Cerebellar cortex (tissue), 1 donor: Measurements from ENCODE around the gene CEACAM18.
"Not testable (repeated sequence)": the region's sequence is repeated elsewhere in the genome, so short reads cannot be mapped to it uniquely, and the experiment has no call there.

Experiments
- DNase-seq: peaks from one replicate; pipeline ENCODE4 v3.0.0-alpha.2; 2015; ENCODE audit warnings: low spot score

CEACAM18 gene

GRCh38 chr19:51461723-51462161 lies 16.6 kb upstream of the CEACAM18 start:
- no peak for DNase-seq

GRCh38 chr19:51462276-51462675 lies 16.1 kb upstream of the CEACAM18 start:
- no peak for DNase-seq

GRCh38 chr19:51462681-51463080 lies 15.7 kb upstream of the CEACAM18 start:
- no peak for DNase-seq

GRCh38 chr19:51463976-51464581 lies 14.3 kb upstream of the CEACAM18 start:
- DNase-seq, result not testable (repeated sequence)

GRCh38 chr19:51466723-51467122 lies 11.6 kb upstream of the CEACAM18 start:
- DNase-seq, result no peak

- no peak for DNase-seq
Observed at GRCh38 chr19:51467864-51468544, 10.3 kb upstream of the CEACAM18 start.

GRCh38 chr19:51468545-51468920 lies 9.8 kb upstream of the CEACAM18 start:
- no peak for DNase-seq

- DNase-seq, result no peak
Observed at GRCh38 chr19:51469162-51469561, 9.2 kb upstream of the CEACAM18 start.

GRCh38 chr19:51469629-51470028 lies 8.7 kb upstream of the CEACAM18 start:
- no peak for DNase-seq

- no peak for DNase-seq
Observed at GRCh38 chr19:51470966-51471365, 7.4 kb upstream of the CEACAM18 start.

GRCh38 chr19:51471527-51471926 lies 6.8 kb upstream of the CEACAM18 start:
- no peak for DNase-seq

- DNase-seq, result no peak
Observed at GRCh38 chr19:51472607-51473006, 5.7 kb upstream of the CEACAM18 start.

GRCh38 chr19:51473009-51473707 lies 5.2 kb upstream of the CEACAM18 start:
- peak; percentile 40 for DNase-seq

GRCh38 chr19:51476164-51476563 lies 2.2 kb upstream of the CEACAM18 start:
- no peak for DNase-seq

GRCh38 chr19:51477344-51477743 lies 995 bp upstream of the CEACAM18 start:
- DNase-seq, result no peak

GRCh38 chr19:51479531-51480331 lies 1.4 kb downstream of the CEACAM18 start:
- no peak for DNase-seq

GRCh38 chr19:51480590-51480989 lies 2.3 kb downstream of the CEACAM18 start:
- no peak for DNase-seq

- no peak for DNase-seq
Observed at GRCh38 chr19:51485960-51486660, 7.8 kb downstream of the CEACAM18 start.

- DNase-seq, result no peak
Observed at GRCh38 chr19:51488491-51488890, 10.2 kb downstream of the CEACAM18 start.

- no peak for DNase-seq
Observed at GRCh38 chr19:51489113-51489512, 10.8 kb downstream of the CEACAM18 start.

- DNase-seq, result no peak
Observed at GRCh38 chr19:51490676-51491075, 12.3 kb downstream of the CEACAM18 start.

GRCh38 chr19:51491586-51491985 lies 13.2 kb downstream of the CEACAM18 start:
- DNase-seq, result no peak
